ENCODE measurements around the gene POU2F3.
A peak's percentile ranks its signal among the peaks of the same experiment; 100 is the strongest.

The POU2F3 gene

GRCh38 chr11:120339394-120339890 lies 99.5 kb downstream of the POU2F3 start:
- DNase-seq (ENCODE audit: low spot score), result peak; percentile 38

DNA sequence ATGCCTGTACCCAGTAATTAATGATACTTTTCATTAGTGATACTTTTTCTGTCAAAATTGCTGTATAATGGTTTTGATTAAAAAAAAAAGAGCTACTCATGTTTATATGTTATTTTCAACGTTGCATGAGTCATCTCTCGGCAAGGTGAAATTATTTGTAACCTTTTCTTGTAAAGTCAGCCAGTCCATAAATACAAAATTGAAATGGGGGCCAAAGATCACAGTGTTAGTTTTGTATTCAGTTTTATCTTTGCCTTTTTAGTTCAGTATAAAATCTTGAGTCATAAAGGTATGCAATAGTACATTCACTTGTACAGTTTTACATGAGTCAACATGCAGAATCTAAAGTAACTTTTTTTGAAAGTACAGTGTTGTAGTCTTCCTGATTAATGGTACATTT lies 100.6 kb downstream of the POU2F3 start:
- DNase-seq (ENCODE audit: low spot score), result no peak

GRCh38 chr11:120342226-120342625 lies 102.3 kb downstream of the POU2F3 start:
- no peak for DNase-seq (ENCODE audit: low spot score)

- no peak for DNase-seq (ENCODE audit: low spot score)
Observed at GRCh38 chr11:120342678-120343077, 102.7 kb downstream of the POU2F3 start.

DNA sequence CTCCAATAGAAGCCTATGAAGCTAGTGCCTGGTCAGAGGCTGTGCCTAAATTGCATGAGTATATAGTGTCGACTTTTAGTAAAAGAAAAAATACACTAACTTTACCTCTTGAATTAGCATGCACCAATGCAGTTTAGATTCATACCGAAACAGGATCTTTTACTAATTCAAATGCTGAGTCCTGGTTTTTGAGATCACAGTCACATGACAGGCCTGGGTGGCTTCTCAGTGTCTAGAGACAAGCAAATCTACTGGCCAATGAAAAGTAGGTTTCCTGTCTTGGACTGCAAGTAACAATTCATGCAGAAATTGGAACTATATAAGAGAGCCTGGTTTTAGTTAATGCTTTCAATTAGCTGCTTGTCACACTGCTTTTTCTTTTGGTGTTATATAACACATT lies 103.5 kb downstream of the POU2F3 start:
- no peak for DNase-seq (ENCODE audit: low spot score)

DNA sequence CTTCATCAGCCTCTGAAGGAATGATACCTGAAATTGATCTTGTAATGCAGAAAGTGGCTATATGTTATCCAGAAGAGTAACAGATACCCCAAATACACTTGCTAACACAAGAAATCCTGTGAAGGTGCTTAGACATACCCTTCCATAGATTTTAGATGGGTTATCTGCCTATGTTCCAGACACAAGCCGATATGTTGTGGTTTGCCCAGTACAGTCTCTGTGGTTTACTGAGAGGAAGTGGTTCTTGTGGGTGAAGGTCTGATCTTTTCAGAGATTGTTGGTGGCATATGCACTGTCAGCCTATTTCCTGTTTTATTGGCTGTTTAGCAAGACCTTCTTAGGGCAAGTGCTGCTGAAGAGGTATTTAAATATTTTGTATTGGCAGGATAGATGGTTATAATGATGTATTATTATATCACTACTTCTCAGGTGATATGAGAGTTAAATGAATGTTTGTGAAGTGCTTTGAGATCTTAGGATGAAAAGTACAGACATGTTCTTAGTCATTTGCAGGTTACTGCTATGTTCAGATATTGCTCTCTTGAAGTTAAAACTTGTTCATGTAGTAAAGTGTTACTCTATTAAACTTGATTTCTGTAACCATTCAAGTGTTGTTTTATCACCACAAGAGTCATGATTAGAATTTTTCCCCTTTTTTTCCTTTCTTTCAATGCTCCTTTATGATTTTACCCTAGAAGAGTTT lies 104.5 kb downstream of the POU2F3 start:
- no peak for DNase-seq (ENCODE audit: low spot score)

DNA sequence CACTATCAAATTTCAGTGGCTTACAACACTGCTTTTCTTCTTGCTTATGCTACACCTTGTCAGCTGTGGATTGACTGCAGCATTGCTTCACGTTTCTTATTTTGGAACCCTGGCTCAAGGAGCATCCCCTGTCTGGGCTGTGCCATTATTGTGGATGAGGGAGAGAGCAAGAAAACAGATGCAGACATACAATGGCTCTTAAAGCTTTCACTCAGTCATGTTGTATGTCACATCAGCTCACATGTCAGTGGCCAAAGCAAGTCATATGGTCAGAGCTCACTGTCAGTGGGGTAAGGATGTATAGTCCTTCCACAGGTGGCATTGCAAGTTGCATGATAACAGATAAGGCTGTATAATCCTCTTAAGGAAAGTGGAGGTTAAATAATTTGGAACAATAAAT lies 106.3 kb downstream of the POU2F3 start:
- DNase-seq (ENCODE audit: low spot score), result no peak

DNA sequence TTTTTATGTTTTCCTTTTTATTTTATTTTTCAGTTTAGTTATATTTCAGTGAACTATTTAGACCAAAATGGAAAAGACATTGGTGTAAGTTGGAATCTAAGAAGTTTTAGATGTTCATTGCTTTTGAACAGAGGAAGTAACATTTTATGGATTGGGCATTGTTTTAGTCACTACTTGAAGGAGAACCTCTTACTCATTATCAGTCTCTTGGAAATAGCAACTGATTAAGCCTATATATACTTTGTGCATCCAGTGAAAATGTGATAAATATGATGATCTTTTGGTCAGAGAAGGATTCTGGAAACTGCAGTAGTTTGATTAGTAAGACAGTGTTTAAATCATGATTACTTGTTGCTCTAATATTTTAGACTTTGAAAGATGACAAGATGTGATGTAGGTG lies 110.7 kb downstream of the POU2F3 start:
- DNase-seq (ENCODE audit: low spot score), result no peak

- no peak for DNase-seq (ENCODE audit: low spot score)
Observed at GRCh38 chr11:120352405-120352804, 112.5 kb downstream of the POU2F3 start.

GRCh38 chr11:120354068-120354467 lies 114.1 kb downstream of the POU2F3 start:
- DNase-seq (ENCODE audit: low spot score), result no peak

GRCh38 chr11:120354779-120355178 lies 114.8 kb downstream of the POU2F3 start:
- DNase-seq (ENCODE audit: low spot score), result no peak

GRCh38 chr11:120357620-120358019 lies 117.7 kb downstream of the POU2F3 start:
- DNase-seq (ENCODE audit: low spot score), result no peak

DNA sequence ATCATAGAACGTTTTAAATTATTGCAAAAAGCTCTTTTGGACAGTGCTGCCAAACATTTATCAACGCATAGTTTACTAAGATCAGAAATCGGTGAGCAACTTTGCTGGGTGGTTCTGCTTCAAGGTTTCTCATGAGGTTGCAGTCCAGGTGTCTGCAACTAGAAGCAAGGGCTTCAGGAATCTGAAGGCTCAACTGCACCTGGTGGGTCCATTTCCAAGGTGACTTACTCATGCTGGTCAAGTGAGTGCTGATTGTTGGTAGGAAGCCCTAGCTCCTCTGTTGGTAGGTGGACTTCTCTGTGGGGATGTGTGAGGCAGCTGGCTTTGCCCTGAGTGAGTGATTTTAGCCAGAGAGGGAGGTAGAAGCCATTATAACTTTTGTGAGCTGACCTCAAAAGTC lies 118.8 kb downstream of the POU2F3 start:
- DNase-seq (ENCODE audit: low spot score), result no peak

DNA sequence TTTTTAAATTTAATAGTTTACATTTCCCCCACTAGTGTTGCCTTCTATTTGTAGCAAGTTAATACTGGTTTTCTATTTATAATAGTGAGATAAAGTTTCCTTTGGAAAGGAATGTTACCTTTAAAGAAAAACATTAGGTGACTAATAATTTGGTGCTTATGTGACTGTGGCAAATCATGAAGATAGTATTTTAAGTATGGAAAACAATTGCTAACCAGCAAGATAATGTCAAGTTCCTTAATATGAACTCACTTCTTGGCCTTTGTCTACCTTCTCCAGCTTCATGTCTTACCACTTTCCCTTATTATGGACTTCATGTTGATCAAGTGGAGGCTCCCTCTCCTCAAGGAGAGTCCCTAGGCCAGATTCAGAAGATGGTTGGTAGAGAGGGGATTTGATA lies 123.5 kb downstream of the POU2F3 start:
- DNase-seq (ENCODE audit: low spot score), result no peak

- DNase-seq (ENCODE audit: low spot score), result no peak
Observed at GRCh38 chr11:120365512-120365911, 125.6 kb downstream of the POU2F3 start.
